Neuronal stem cell (in vitro differentiated cells): Measurements from ENCODE around the gene MPP7.

Experiments
- DNase-seq: peaks from one replicate; pipeline ENCODE4 v3.0.0-alpha.2; 2013; ENCODE audit warnings: low spot score
- H2AFZ ChIP-seq: one replicate; pipeline ENCODE4 v1.6.1; 2013; ENCODE audit warnings: mild to moderate bottlenecking, low read length, inconsistent platforms
- H2AK5ac ChIP-seq: 2 replicates; pipeline ENCODE4 v1.6.1; 2013; ENCODE audit warnings: low read depth, mild to moderate bottlenecking, inconsistent platforms, low read length, moderate library complexity, mixed read lengths
- H2BK120ac ChIP-seq: 2 replicates; pipeline ENCODE4 v1.6.1; 2013; ENCODE audit warnings: low read depth, mild to moderate bottlenecking, inconsistent platforms, low read length, moderate library complexity, mixed read lengths
- H2BK12ac ChIP-seq: one replicate; pipeline ENCODE4 v1.6.1; 2013; ENCODE audit warnings: low read length, inconsistent platforms
- H2BK15ac ChIP-seq: 2 replicates; pipeline ENCODE4 v1.6.1; 2013; ENCODE audit warnings: mild to moderate bottlenecking, low read length, inconsistent platforms, mixed read lengths
- H2BK5ac ChIP-seq: one replicate; pipeline ENCODE4 v1.6.1; 2013; ENCODE audit warnings: inconsistent platforms, mild to moderate bottlenecking, low read length, moderate library complexity
- H3K14ac ChIP-seq: one replicate; pipeline ENCODE4 v1.6.1; 2013; ENCODE audit warnings: low read length, inconsistent platforms
- H3K18ac ChIP-seq: 2 replicates; pipeline ENCODE4 v1.6.1; 2013; ENCODE audit warnings: low read length, inconsistent platforms
- H3K23ac ChIP-seq: 2 replicates; pipeline ENCODE4 v1.6.1; 2013; ENCODE audit warnings: low read depth, mild to moderate bottlenecking, mixed read lengths, low read length, inconsistent platforms; ENCODE audit not compliant: poor library complexity
- H3K27ac ChIP-seq: replicated peaks from 3 replicates; pipeline ENCODE4 v1.5.1; 2013; ENCODE audit warnings: low read length, inconsistent platforms
- H3K27me3 ChIP-seq, 3 experiments: 2 replicates each; pipeline ENCODE4 v1.6.1; 2013; ENCODE audit warnings: low read length in 3 of 3, mild to moderate bottlenecking in 2 of 3, inconsistent platforms in 1 of 3, low read depth in 1 of 3, mixed read lengths in 1 of 3, moderate library complexity in 1 of 3; ENCODE audit not compliant: control insufficient read depth in 3 of 3, insufficient read depth in 3 of 3
- H3K36me3 ChIP-seq, 2 donors: replicated peaks in 1 of 2; 2 replicates each; pipeline ENCODE4 v1.6.1; 2013; ENCODE audit warnings: low read length in 2 of 2; ENCODE audit not compliant: control insufficient read depth in 2 of 2, insufficient read depth in 2 of 2
- H3K4ac ChIP-seq: 2 replicates; pipeline ENCODE4 v1.6.1; 2013; ENCODE audit warnings: inconsistent platforms, mild to moderate bottlenecking, low read length, moderate library complexity
- H3K4me1 ChIP-seq, 2 donors: 1 replicate in 1 of 2; 2 replicates in 1 of 2; pipeline ENCODE4 v1.6.1; 2013; ENCODE audit warnings: low read length in 2 of 2, low read depth in 1 of 2; ENCODE audit not compliant: control insufficient read depth in 2 of 2, insufficient read depth in 1 of 2
- H3K4me2 ChIP-seq: one replicate; pipeline ENCODE4 v1.6.1; 2013; ENCODE audit warnings: mild to moderate bottlenecking, low read length, inconsistent platforms; ENCODE audit not compliant: insufficient read depth, poor library complexity, severe bottlenecking
- H3K4me3 ChIP-seq, 2 donors: 2 replicates each; pipeline ENCODE4 v1.5.1; 2013; ENCODE audit warnings: low read length in 2 of 2, mild to moderate bottlenecking in 2 of 2, inconsistent platforms in 1 of 2, moderate library complexity in 1 of 2
- H3K79me1 ChIP-seq: one replicate; pipeline ENCODE4 v1.6.1; 2013; ENCODE audit warnings: low read depth, mild to moderate bottlenecking, inconsistent platforms, low read length, moderate library complexity
- H3K9ac ChIP-seq: one replicate; pipeline ENCODE4 v1.6.1; 2013; ENCODE audit warnings: mild to moderate bottlenecking, low read depth, low read length, inconsistent platforms; ENCODE audit not compliant: poor library complexity
- H3K9me3 ChIP-seq, 2 donors: replicated peaks in 1 of 2; 2 replicates each; pipeline versions ENCODE3 to v1.6.1; 2013; ENCODE audit warnings: low read length in 2 of 2, mild to moderate bottlenecking in 2 of 2, inconsistent platforms in 1 of 2, low read depth in 1 of 2, mixed read lengths in 1 of 2, moderate library complexity in 1 of 2; ENCODE audit not compliant: control insufficient read depth in 2 of 2, insufficient read depth in 1 of 2
- H4K8ac ChIP-seq: one replicate; pipeline ENCODE4 v1.6.1; 2013; ENCODE audit warnings: low read depth, mild to moderate bottlenecking, inconsistent platforms, low read length, moderate library complexity
- H4K91ac ChIP-seq: one replicate; pipeline ENCODE4 v1.6.1; 2013; ENCODE audit warnings: low read length, low read depth, mild to moderate bottlenecking, inconsistent platforms; ENCODE audit not compliant: poor library complexity
- WGBS, 2 donors: extraction: QIAGEN DNeasy Blood & Tissue Kit; methylation state at CpG; one replicate each; pipeline ENCODE4 v1.1.7; 2013; ENCODE audit warnings: missing lambda C conversion rate in 2 of 2, mixed read lengths in 1 of 2; ENCODE audit not compliant: insufficient read length in 2 of 2, insufficient replicate concordance in 1 of 2; ENCODE audit errors: extremely low coverage in 2 of 2; 5-methylcytosine and 5-hydroxymethylcytosine counted together

Gene MPP7

DNA sequence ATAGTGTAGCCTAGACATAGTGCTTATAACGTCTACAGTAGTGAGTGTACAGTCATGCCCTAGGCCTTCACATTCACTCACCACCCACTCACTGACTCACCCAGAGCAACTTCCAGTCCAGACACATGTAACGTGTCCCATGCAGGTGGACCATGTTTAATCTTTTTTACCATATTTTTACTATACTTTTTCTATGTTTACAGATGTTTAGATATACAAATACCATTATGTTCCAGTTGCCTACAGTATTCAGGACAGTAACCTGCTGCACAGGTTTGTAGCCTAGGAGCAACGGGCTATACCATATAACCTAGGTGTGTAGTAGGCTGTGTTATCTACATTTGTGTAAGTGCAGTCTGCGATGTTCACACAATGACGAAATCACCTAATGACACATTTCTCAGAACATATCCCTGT lies 11.0 kb downstream of the MPP7 start:
- no CpG with 5 or more reads among the region's 5 CpGs for WGBS, 2 donors
- Histone ChIP-seq H3K4me1 (peaks cover 0 to 2% of the 10 kb centered on the region in 2 donors), H3K4ac (no peak overlapping the region), H2BK15ac (no peak overlapping the region), H3K4me3 (no peak overlapping the region), H3K27me3 (peaks cover 0 to 3% (median 0%) of the 10 kb centered on the region in 3 experiments), H3K4me2 (no peak overlapping the region), H3K18ac (no peak overlapping the region), H3K9me3 (no peaks in the 10 kb centered on the region), H3K9ac (no peak overlapping the region), H2AK5ac (no peak overlapping the region), H3K23ac (no peak overlapping the region), H3K27ac (no peak overlapping the region), H4K91ac (no peak overlapping the region), H4K8ac (no peak overlapping the region), H2BK12ac (no peak overlapping the region), H2BK5ac (no peak overlapping the region), H2BK120ac (no peak overlapping the region), H2AFZ (no peak overlapping the region), H3K79me1 (peaks cover 2% of the 10 kb centered on the region), H3K14ac (no peak overlapping the region), H3K36me3 (no peaks in the 10 kb centered on the region)
- no peak for DNase-seq

- H4K8ac ChIP-seq, result no peak overlapping the region
- H3K14ac ChIP-seq, result no peak overlapping the region
- H4K91ac ChIP-seq, result no peak overlapping the region
- H2BK15ac ChIP-seq, result no peak overlapping the region
- H2BK120ac ChIP-seq, result no peak overlapping the region
- no peaks in the 10 kb centered on the region for H3K9me3 ChIP-seq
- no peak overlapping the region for H3K27ac ChIP-seq
- no peaks in the 10 kb centered on the region for H3K36me3 ChIP-seq
- H3K9ac ChIP-seq, result no peak overlapping the region
- no peak overlapping the region for H3K4me2 ChIP-seq
- H2BK12ac ChIP-seq, result no peak overlapping the region
- H3K4me3 ChIP-seq, result no peak overlapping the region
- H3K27me3 ChIP-seq, result no peaks in the 10 kb centered on the region
- no peak overlapping the region for H3K18ac ChIP-seq
- no peak overlapping the region for H2AFZ ChIP-seq
- H3K23ac ChIP-seq, result no peak overlapping the region
- no peak overlapping the region for H2AK5ac ChIP-seq
- H3K4ac ChIP-seq, result no peak overlapping the region
- no peak for DNase-seq
- WGBS, 2 donors, result no CpG with 5 or more reads among the region's 6 CpGs
- H3K4me1 ChIP-seq, result peaks cover 0 to 14% of the 10 kb centered on the region in 2 donors
- no peaks in the 10 kb centered on the region for H3K79me1 ChIP-seq
- no peak overlapping the region for H2BK5ac ChIP-seq
Observed at GRCh38 chr10:28285816-28286215, 17.0 kb downstream of the MPP7 start.

DNA sequence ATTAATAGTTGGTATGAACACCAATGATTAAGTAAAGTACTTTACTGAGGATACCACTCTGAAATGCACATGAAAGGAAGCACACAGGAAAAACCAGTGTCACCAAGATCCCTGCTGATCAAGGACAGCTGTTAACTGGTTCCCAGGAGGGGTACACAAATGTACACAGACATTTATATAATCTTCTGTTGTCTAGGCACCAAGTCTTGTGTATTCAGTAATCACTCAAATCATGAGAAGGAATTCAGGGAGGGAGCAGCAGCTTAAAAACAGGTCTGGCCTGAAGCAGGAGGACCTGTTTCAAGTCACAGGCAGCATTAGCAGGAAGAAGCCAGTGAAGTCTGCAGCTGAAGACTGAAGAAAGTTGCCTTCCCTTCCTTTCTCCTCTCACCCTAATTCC lies 18.7 kb downstream of the MPP7 start:
- peaks cover 0 to 16% of the 10 kb centered on the region in 2 donors for H3K4me1 ChIP-seq
- H3K4ac ChIP-seq, result no peak overlapping the region
- no peak overlapping the region for H4K8ac ChIP-seq
- no peak overlapping the region for H4K91ac ChIP-seq
- no peak overlapping the region for H2BK15ac ChIP-seq
- no peaks in the 10 kb centered on the region for H3K36me3 ChIP-seq
- H3K27ac ChIP-seq, result no peak overlapping the region
- H2BK5ac ChIP-seq, result no peak overlapping the region
- no peak overlapping the region for H3K14ac ChIP-seq
- DNase-seq, result no peak
- no peak overlapping the region for H2AFZ ChIP-seq
- no peak overlapping the region for H2BK12ac ChIP-seq
- H3K79me1 ChIP-seq, result no peaks in the 10 kb centered on the region
- H3K4me2 ChIP-seq, result no peak overlapping the region
- no peak overlapping the region for H3K4me3 ChIP-seq
- H3K23ac ChIP-seq, result no peak overlapping the region
- H3K18ac ChIP-seq, result no peak overlapping the region
- no peaks in the 10 kb centered on the region for H3K9me3 ChIP-seq
- no peak overlapping the region for H2BK120ac ChIP-seq
- no peak overlapping the region for H2AK5ac ChIP-seq
- H3K9ac ChIP-seq, result no peak overlapping the region
- no peaks in the 10 kb centered on the region for H3K27me3 ChIP-seq

GRCh38 chr10:28283251-28283650 lies 19.6 kb downstream of the MPP7 start:
- no peak overlapping the region for H4K8ac ChIP-seq
- no peak overlapping the region for H3K14ac ChIP-seq
- H2BK15ac ChIP-seq, result no peak overlapping the region
- no peak overlapping the region for H2AFZ ChIP-seq
- H3K4me1 ChIP-seq, result peaks cover 0 to 16% of the 10 kb centered on the region in 2 donors
- no peaks in the 10 kb centered on the region for H3K27me3 ChIP-seq
- no peak overlapping the region for H3K4me3 ChIP-seq
- no peak overlapping the region for H2BK12ac ChIP-seq
- DNase-seq, result no peak
- no peaks in the 10 kb centered on the region for H3K36me3 ChIP-seq
- no peaks in the 10 kb centered on the region for H3K79me1 ChIP-seq
- H2BK5ac ChIP-seq, result no peak overlapping the region
- no peak overlapping the region for H2AK5ac ChIP-seq
- no peaks in the 10 kb centered on the region for H3K9me3 ChIP-seq
- H3K23ac ChIP-seq, result no peak overlapping the region
- H3K18ac ChIP-seq, result no peak overlapping the region
- WGBS, 2 donors, result no CpG with 5 or more reads among the region's 2 CpGs
- H2BK120ac ChIP-seq, result no peak overlapping the region
- H3K27ac ChIP-seq, result no peak overlapping the region
- H4K91ac ChIP-seq, result no peak overlapping the region
- no peak overlapping the region for H3K9ac ChIP-seq
- H3K4me2 ChIP-seq, result no peak overlapping the region
- no peak overlapping the region for H3K4ac ChIP-seq
